HG03045 (cell line): ENCODE results near the gene COL26A1.
"Not testable (repeated sequence)": the region's sequence is repeated elsewhere in the genome, so short reads cannot be mapped to it uniquely, and the experiment has no call there.

Source experiments
- ATAC-seq: cut with Tn5 transposase; IDR thresholded peaks from one replicate; pipeline ENCODE4 v1.9.1; 2021; ENCODE audit warnings: mild to moderate bottlenecking, moderate library complexity; ENCODE audit not compliant: unreplicated experiment

Gene COL26A1

DNA sequence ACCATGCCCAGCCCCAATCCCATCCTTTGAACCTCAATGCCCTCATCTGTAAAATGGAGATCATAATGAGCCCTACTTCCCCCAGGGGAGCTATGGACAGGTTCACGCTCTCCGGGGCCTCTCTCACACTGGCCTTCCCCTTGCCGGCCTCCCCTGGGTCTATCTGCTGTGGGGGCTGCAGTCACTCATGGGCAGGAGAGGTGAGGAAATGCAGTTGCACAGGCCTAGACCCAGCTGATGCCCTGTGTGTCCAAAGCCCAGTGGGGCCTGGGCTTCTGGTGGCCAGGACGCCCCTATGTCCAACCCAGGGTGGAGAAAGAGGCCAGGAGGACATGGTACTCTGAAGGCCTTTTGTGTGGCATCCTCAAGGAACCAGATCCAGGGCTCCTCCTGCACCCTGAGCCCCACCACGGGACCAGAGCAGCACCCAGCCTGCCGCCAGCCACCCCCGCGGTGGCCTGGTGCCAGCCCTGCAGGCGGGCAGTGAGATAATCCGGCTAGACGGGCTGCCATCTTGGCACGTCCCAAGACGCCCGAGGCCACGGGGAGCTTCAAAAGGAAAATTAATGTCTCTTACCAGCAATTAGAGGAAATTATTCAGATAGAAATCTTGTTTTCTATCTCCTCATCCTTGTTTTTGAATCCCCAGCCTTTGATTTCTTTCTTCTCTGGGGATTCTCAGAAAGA is 227.4 kb downstream of the COL26A1 start:
- no peak for ATAC-seq

DNA sequence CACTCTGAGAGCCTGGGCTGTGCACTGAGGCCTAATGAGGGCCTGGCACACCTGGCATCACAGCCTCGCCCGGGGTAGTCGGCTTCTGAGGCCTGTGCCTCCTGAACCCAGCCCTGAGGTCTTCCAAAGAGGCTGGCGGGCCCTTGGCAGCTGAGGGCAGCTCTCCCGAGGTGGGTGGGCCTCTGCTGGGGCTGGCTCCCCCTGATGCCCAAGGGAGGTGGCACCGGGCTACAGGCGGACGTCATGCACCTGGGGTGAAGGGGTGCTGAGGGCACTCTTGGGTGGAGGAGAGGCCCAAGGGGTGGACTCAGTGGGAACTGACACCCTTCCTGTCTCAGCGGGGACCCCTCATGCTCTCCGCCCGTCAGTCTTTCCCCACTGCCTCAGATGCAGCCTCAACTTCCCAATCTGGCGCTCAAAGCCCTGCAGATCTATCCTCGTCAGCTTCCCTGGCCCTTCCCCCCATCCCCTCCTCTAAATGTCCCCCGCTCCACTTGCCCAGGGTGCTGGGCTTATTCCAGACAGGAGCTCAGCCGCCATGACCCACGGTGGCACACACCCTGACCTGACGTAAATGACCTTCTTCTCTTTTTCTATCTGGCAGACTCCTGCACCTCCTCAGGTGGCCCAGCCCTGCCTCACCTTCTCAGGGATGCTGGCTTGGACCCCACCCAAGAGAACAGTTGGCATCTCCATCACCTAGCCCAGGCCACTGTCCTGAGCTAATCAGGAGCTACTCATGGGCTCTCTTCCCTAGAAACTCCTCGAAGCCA is 228.2 kb downstream of the COL26A1 start:
- ATAC-seq = no peak

DNA sequence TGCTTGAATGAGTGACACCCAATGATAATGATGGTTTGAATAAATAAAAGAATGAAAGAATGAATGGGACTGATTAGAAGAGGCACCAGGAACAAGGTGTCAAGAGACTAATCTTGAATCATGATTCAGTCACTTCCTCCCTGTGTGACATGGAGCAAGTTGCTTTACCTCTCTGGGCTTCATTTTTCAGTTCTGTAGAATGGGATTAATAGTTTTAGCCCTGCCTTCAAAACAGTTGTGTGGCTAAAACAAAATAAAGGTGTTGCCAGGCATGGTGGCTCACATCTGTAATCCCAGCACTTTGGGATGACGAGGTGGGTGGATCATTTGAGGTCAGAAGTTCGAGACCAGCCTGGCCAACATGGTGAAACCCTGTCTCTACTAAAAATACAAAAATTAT is 228.8 kb downstream of the COL26A1 start:
- ATAC-seq = no peak

DNA sequence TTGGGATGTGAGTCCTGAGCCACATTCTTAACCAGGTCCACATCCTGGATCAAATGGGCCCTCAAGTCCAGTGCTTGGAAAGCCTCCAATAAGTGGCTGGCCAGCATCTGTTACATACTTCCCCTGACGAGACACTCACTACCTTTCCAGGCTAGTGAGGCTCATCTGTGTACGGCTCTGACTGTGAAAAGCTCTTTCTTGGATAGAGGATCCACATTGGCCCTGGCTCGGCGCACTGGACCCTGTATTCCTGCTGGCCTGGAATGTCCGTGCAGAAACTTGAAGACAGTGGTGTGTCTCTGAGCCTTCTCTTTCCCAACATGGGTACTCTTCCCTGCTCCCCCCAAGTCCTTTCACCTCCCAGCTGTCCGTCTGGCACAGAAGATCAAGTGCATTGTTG is 230.9 kb downstream of the COL26A1 start:
- no peak for ATAC-seq

DNA sequence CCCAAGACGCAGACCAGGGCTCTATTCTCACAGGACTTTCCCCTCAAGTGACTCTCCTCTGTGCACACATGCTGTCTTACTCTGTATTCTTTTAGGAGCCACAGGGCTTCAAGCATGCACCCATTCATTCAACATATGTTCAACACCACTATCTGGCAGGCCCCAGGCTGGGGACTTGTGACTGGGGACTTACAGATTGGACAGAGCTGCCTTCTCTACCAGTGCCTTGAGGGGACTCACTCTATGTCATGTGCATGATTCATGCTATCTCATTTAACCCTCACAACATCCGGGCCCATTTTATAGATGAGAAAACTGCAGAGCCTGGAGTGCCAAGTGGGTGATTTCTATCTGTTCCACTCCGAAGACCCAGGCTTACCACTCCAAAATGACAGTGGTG is 232.1 kb downstream of the COL26A1 start:
- ATAC-seq = no peak

DNA sequence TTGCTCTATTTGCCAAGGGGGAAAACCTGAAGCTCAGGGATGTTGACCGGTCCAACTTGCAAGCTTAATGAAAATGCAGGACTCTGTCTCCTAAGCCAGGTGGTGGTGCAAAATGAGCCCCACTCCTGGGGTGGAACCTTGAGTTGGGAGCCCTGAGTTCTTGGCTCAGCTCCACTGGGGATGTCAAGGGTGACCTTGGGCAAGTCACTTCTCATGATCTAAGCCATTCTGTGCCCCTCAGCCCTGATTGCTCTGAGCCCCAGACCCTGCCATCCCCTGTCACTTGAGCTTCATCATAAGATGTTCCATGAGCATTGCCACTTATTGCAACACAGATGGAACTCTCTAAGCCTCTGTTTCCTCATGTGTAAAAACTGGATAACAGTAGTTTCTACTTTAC is 232.6 kb downstream of the COL26A1 start:
- no peak for ATAC-seq

DNA sequence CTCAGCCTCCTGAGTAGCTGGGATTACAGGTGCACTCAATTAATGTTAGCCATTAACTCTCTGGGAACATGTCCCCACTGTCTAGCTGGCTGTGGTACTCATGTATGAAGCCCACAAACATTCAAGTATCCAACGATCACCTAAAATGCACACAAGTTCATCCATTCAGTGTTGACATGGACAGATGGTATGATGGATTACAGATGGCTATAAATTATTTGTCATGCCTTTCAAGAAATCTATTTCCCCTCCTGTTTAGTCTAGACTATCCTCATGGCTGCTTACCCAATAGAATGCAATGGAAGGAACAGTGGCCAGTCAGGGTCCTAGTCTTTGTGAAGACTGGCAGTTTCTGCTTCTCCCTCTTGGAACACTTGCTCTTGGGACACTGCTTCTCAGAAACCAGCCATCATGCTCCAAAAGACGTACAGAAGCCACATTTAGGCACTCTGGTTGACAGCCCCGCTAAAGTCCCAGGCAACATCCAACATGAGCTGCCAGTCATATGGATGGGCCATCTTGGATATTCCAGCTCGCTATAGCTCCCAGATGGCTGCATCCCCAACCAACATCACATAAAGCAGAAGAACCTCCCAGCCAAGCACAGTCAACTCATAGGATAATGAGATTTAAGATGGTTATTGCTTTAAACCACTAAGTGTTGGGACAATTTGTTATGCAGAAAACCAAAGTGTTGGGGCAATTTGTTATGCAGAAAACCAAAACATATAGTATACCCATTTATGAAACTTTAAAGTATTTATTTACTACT is 233.3 kb downstream of the COL26A1 start:
- no peak for ATAC-seq

DNA sequence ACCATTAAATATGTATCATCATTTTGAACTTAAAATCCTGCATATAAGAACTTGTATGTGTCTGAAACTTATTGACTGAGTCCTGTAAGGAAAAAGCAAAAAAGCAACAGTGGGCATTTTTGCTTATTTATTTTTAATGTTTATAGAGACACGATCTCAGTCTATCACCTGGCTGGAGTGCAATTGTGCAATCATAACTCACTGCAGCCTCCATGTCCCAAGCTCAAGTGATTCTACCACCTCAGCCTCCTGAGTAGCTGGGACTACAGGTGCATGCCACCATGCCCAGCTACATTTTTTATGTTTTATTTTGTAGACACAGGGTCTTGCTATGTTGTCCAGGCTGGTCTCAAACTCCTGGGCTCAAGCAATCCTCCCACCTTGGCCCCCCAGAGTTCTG is 234.2 kb downstream of the COL26A1 start:
- ATAC-seq = no peak

DNA sequence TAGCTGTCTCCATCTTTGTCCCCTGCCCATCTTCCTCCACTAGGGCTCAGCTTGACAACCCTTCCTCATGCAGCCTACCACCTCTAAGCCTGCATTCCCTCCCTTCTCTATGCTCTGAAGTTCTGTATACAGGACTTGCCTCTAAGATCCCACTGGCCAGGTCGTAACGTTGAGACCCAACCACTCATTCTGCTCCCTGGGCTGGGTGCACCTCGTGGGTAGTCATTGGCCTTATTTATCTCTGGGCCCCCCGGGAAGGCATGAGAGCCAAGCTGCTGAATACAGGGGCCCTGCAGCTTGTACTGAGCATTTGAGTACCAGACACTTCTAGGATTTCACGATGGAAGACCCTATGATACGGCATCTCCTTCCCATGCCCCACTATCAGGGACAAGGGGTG is 235.3 kb downstream of the COL26A1 start:
- ATAC-seq = no peak

DNA sequence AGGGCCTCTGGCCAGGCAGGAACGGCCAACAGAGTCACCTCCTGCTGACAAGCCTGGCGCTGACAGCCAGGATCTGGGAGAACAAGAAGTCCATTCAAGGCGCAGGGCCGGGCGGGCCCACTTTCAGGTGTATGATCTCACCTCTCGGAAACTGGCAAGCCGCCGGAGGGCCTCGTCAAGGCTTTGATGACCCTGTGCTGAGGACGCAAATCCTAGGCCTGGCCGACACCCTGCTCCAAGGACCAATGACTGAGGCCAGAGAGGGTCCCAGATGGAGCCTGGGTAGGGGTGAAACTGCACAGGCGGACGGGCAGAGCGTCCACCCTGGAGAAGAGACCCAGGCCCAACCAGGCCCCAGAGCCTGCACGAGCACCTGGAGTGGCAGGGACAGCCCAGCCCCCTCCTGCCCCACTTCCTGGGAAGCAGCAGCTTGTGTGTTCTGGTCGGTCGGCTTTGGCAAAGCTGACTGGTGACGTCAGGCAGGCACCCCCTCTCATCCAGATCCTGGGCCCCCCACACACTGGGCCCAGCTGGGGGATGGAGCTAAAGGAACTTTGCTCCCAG is 235.8 kb downstream of the COL26A1 start:
- ATAC-seq = no peak

DNA sequence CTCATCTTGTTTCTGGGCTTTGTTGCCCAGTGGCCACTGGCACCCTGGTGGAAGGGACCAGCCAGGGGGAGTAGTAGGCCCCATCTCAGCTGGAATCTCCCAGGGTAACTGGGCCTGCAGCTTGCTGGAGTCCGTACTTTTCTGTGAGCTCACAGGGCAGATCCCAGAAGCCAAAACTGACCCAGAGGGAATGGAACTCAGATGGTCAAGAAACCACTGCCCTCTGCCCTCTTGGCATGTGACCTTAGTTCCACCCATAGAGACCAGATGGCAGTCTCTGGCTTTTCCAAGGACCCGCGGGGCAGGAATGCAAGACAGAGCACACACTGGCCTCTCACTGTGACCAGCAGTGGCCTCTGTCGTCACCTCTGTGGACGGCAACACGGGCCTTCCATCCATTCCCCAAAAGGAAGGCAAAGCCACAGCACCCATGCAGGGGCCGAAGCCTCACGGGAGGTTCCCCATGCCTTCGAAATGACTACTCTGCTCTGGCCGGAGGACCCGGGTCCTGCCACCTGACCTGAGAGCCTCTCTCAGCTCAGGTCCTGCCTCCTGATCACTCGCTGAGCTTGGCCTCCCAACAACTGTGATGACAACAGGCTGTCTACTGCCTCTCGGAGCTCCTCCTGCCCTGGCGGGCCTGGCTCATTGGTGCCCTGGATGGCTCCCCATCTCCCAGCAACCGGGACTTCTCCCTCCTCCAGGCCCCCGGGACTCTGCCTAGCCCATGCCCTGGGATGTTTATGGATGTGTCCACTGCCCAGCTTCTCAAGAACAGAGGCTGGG is 236.5 kb downstream of the COL26A1 start:
- ATAC-seq = no peak

DNA sequence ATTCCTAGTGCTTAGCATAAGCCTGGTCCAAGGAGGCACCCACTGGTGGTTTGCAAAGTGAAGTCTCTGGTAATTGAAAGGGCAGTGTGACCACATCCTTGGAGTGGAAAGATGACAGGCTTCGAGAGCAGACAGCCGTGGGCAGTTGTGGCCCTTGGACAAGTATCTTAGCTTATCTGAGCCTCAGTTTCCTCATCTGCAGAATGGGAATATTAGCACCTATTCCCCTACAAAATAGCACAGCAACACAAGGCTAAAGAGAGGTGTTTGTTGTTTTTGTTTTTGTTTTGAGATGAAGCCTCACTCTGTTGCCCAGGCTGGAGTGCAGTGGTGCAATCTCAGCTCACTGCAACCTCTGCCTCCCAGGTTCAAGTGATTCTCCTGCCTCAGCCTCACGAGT is 237.1 kb downstream of the COL26A1 start:
- no peak for ATAC-seq

DNA sequence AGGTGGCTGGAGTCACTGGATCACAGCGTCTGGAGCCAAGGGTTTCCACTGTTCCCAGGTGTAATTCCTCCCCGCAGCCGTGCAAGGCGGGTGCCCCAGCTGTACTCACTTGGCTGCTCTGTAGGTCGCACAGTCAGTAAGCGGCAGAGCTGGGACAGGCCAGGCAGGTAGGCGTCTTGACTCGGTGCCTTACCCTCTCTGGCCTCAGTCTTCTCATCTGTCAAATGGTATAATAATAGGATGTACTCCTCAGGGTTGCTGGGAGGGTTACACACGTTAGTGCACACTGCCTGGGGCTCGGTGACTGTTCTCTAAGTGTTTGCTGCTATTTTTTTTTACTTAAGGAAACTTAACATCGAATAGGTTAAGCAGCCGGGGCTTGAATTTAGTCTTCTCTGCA is 239.4 kb downstream of the COL26A1 start:
- ATAC-seq = no peak

DNA sequence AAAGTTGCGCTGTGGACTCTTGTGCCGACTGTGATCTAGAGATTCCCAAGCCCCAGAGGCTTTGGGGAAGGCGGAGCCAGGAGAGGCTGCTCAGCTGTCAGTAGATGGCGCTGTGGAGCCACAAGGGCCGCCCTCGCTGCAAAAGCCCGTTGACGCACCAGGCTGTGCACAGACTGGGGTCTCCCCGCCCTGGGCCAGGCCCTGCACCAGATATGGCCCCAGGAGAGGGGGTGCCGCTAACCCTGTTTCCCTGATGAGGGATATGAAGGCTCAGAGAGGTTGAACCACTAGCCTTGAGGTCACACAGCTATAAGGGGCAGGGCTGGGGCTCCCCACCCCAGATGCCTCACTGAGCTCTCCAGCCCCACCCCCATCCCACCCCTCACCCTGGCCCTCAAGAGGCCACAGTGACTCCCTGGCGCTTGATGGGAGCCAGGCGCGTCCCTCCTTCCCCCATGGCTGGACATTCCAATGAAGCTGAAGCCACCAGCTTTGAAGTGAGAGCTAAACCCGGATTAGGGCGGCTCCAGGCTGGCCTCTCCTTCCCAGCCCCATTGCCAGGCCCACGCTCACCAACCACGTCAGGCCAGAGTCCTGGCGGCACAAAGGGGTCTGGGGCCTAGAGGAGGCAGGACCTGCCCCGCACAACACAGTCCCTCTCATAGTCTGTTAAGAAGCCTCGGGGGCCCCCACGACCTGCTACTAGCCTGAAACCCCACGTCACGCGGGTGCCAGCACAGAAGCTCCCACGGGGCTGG is 240.0 kb downstream of the COL26A1 start:
- ATAC-seq = peak; percentile 48

DNA sequence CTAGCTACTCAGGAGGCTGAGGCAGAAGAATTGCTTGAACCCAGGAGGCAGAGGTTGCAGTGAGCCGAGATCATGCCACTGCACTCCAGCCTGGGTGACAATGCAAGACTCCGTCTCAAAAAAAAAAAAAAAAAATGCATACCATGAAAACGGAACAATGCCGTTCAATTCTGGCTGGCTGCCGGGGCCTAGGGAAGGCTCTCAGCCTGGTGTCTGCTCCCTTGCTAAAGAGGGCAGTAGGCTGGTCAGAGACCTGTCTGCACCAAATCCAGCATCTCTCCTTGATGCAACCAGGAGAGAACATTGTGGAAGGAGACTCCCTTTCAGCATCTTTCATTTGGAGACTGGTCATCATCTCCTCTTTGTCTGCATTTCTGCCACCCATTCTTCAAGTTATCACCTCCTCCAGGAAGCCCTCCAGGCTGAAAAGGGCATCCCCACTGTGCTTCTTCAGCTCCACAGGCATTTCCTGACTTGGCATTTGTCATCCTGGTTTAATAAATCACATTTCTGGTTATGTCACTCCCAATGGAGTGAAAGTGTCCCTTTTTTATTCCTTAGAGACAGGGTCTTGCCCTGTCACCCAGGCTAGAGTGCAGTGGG is 241.8 kb downstream of the COL26A1 start:
- no peak for ATAC-seq

DNA sequence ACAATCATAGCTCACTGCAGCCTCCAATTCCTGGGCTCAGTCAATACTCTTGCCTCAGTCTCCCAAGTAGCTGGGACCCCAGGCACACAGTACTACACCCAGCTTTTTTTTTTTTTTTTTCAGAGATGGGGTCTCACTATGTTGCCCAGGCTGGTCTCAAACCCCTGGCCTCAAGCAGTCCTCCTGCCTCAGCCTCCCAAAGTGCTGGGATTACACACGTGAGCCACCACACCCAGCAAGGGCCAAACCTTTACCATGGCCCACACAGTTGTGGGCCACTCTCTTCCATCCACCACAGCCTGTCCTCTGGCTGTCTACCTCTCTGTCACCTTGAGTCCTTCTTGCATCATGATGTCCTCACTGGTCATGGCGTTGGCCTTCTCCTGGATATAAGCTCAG is 242.3 kb downstream of the COL26A1 start:
- ATAC-seq = not testable (repeated sequence)

DNA sequence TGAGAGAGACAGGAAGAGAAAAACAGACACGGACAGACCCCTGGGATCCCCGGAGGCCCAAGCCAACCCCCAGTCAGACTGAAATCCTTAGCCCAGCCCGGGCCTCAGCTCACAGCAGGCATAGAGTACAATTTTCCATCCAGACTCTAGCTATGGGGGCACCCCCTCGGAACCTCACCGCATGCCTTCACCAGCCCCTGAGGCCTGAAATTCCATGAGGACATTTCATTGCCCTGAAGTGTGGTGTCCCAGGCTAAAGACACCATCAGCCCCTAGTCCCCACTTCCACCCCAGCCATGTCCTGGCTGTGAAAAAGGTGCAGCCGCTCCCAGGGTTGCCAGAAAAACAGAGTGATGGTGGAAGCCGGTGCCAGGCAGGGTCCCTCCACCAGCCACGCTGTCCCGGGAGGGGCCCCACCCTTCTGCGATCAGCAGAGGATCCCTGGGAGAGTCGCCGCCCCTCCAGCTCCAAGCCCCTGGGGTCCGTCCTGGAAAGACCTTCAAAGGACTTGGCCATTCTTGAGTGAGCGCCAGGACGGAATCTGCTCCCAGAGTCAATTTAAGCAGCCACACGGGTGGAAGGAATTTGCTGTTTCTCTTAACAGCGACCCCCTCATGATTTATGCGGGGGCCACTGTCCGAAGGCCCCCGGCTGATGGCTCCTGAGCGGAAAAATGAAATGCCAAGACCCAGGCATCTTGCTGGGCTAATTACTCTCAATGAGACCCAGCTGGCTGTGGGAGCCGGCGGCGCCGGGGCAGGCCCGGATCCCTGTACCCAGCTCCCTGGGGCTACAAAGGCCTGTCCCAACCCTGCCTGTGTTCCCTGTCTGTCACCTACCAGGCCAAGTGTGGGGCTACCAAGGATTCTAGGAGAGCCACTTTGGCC is 243.2 kb downstream of the COL26A1 start:
- no peak for ATAC-seq

DNA sequence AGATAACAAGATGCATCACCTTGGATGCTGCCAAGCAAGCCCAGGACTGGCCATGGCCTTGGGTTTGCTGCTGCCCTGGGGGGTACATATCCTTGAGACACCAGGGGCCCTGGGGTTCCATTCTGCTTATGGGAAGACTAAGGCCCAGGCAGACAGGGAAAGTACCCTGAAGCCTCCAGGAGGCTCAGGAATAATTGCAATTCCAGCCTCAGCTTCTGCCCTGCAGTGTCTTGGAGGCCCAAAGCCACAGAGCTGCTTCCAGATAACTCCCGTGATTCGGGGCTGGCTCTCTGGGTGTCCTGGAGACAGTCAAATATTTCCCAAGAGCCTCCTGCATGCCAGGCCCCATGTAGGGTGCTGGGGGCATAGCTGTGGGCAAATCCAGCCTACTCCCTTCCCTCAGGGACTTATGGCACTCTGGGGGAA is 243.8 kb downstream of the COL26A1 start:
- ATAC-seq = no peak
